H9 (cell line): ENCODE data around the gene BRICD5. TPM values are rescaled to one million over a fixed set of nuclear protein-coding genes. Genes with fewer than 3 reads are reported as not detected.

ENCODE experiments used
- DNase-seq: peaks from one replicate; pipeline ENCODE4 v3.0.0-alpha.2; 2017
- H2AFZ ChIP-seq: one replicate; pipeline ENCODE4 v1.6.1; 2013; ENCODE audit warnings: mild to moderate bottlenecking, low read length, control low read depth, moderate library complexity
- H2AK5ac ChIP-seq: 2 replicates; pipeline ENCODE4 v1.6.1; 2013; ENCODE audit warnings: low read length, control low read depth, mixed read lengths; ENCODE audit not compliant: insufficient read length
- H2BK120ac ChIP-seq: one replicate; pipeline ENCODE4 v1.6.1; 2013; ENCODE audit warnings: low read depth, mild to moderate bottlenecking, low read length, control low read depth, inconsistent platforms; ENCODE audit not compliant: poor library complexity, severe bottlenecking
- H2BK12ac ChIP-seq: 2 replicates; pipeline ENCODE4 v1.6.1; 2013; ENCODE audit warnings: low read length, control low read depth, mixed read lengths, low read depth; ENCODE audit not compliant: insufficient read length
- H2BK15ac ChIP-seq: 2 replicates; pipeline ENCODE4 v1.6.1; 2013; ENCODE audit warnings: low read depth, low read length, control low read depth
- H2BK20ac ChIP-seq: one replicate; pipeline ENCODE4 v1.6.1; 2013; ENCODE audit warnings: low read depth, mild to moderate bottlenecking, low read length, control low read depth, inconsistent platforms; ENCODE audit not compliant: poor library complexity, severe bottlenecking
- H2BK5ac ChIP-seq: 2 replicates; pipeline ENCODE4 v1.6.1; 2013; ENCODE audit warnings: low read length, control low read depth, mixed read lengths; ENCODE audit not compliant: insufficient read length
- H3K14ac ChIP-seq: 2 replicates; pipeline ENCODE4 v1.6.1; 2013; ENCODE audit warnings: low read length, control low read depth; ENCODE audit not compliant: insufficient read depth
- H3K18ac ChIP-seq: 2 replicates; pipeline ENCODE4 v1.6.1; 2013; ENCODE audit warnings: low read depth, mild to moderate bottlenecking, mixed read lengths, low read length, control low read depth; ENCODE audit not compliant: insufficient read length
- H3K23ac ChIP-seq: 2 replicates; pipeline ENCODE4 v1.6.1; 2013; ENCODE audit warnings: low read length, control low read depth, mixed read lengths, low read depth; ENCODE audit not compliant: insufficient read length
- H3K23me2 ChIP-seq: 2 replicates; pipeline ENCODE4 v1.6.1; 2013; ENCODE audit warnings: low read depth, mild to moderate bottlenecking, mixed read lengths, low read length, control low read depth; ENCODE audit not compliant: insufficient read length, poor library complexity, severe bottlenecking
- H3K27ac ChIP-seq: 2 replicates; pipeline ENCODE4 v1.5.1; 2013; ENCODE audit warnings: low read length, control low read depth, mixed read lengths, low read depth; ENCODE audit not compliant: insufficient read length
- H3K27me3 ChIP-seq: 2 replicates; pipeline ENCODE4 v1.6.1; 2013; ENCODE audit warnings: low read length, control low read depth, inconsistent platforms; ENCODE audit not compliant: insufficient read depth
- H3K4ac ChIP-seq: 2 replicates; pipeline ENCODE4 v1.6.1; 2013; ENCODE audit warnings: low read depth, mild to moderate bottlenecking, control low read depth, inconsistent platforms, low read length, moderate library complexity
- H3K4me1 ChIP-seq: 2 replicates; pipeline ENCODE4 v1.6.1; 2013; ENCODE audit warnings: low read length, control low read depth, inconsistent platforms; ENCODE audit not compliant: insufficient read depth
- H3K4me2 ChIP-seq: 2 replicates; pipeline ENCODE4 v1.6.1; 2013; ENCODE audit warnings: low read length, control low read depth, mixed read lengths; ENCODE audit not compliant: insufficient read length, insufficient read depth
- H3K56ac ChIP-seq: 2 replicates; pipeline ENCODE4 v1.6.1; 2013; ENCODE audit warnings: low read depth, mild to moderate bottlenecking, mixed read lengths, low read length, control low read depth; ENCODE audit not compliant: insufficient read length
- H3K79me1 ChIP-seq: 2 replicates; pipeline ENCODE4 v1.6.1; 2013; ENCODE audit warnings: low read depth, mild to moderate bottlenecking, moderate library complexity, low read length, control low read depth, inconsistent platforms; ENCODE audit not compliant: insufficient read depth, poor library complexity, severe bottlenecking
- H3K79me2 ChIP-seq: 2 replicates; pipeline ENCODE4 v1.6.1; 2013; ENCODE audit warnings: low read length, control low read depth, inconsistent platforms; ENCODE audit not compliant: insufficient read depth
- H3K9ac ChIP-seq: 2 replicates; pipeline ENCODE4 v1.6.1; 2013; ENCODE audit warnings: low read length, control low read depth, mixed read lengths; ENCODE audit not compliant: insufficient read length; ENCODE audit errors: extremely low read depth
- H3K9me3 ChIP-seq: one replicate; pipeline ENCODE4 v1.6.1; 2013; ENCODE audit warnings: low read depth, low read length, inconsistent platforms; ENCODE audit not compliant: control insufficient read depth
- H3T11ph ChIP-seq: one replicate; pipeline ENCODE4 v1.6.1; 2013; ENCODE audit warnings: mild to moderate bottlenecking, low read length, control low read depth, inconsistent platforms
- H4K20me1 ChIP-seq: one replicate; pipeline ENCODE4 v1.6.1; 2013; ENCODE audit not compliant: control insufficient read depth, insufficient read length, insufficient read depth
- H4K5ac ChIP-seq: 2 replicates; pipeline ENCODE4 v1.6.1; 2013; ENCODE audit warnings: low read depth, mild to moderate bottlenecking, mixed read lengths, low read length, control low read depth; ENCODE audit not compliant: insufficient read length
- H4K8ac ChIP-seq: replicated peaks from 2 replicates; pipeline ENCODE4 v1.6.1; 2013; ENCODE audit warnings: low read length, control low read depth, mixed read lengths, low read depth; ENCODE audit not compliant: insufficient read length
- H4K91ac ChIP-seq: 2 replicates; pipeline ENCODE4 v1.6.1; 2013; ENCODE audit warnings: low read depth, mild to moderate bottlenecking, moderate library complexity, mixed read lengths, low read length, control low read depth; ENCODE audit not compliant: insufficient read length
- H3K27ac Mint-ChIP-seq, 3 experiments: 2 replicates in 2 of 3; 3 replicates in 1 of 3; pipeline ENCODE4 v1.8.0; 2020 to 2021; ENCODE audit warnings: mixed read lengths in 3 of 3, mild to moderate bottlenecking in 1 of 3, moderate library complexity in 1 of 3
- H3K27me3 Mint-ChIP-seq: 2 replicates; pipeline ENCODE4 v1.8.0; 2021; ENCODE audit warnings: low read depth, mild to moderate bottlenecking, moderate library complexity, mixed read lengths
- H3K36me3 Mint-ChIP-seq, 3 experiments: 2 replicates in 2 of 3; 3 replicates in 1 of 3; pipeline ENCODE4 v1.8.0; 2020 to 2021; ENCODE audit warnings: low read depth in 3 of 3, mixed read lengths in 3 of 3; ENCODE audit not compliant: insufficient read depth in 1 of 3
- H3K4me1 Mint-ChIP-seq, 2 experiments: 2 replicates each; pipeline ENCODE4 v1.8.0; 2020; ENCODE audit warnings: mixed read lengths in 2 of 2
- H3K4me3 Mint-ChIP-seq, 2 experiments: 2 replicates in 1 of 2; 3 replicates in 1 of 2; pipeline ENCODE4 v1.8.0; 2020 to 2021; ENCODE audit warnings: mild to moderate bottlenecking in 2 of 2, mixed read lengths in 2 of 2, moderate library complexity in 1 of 2
- H3K9me3 Mint-ChIP-seq, 2 experiments: 2 replicates in 1 of 2; 3 replicates in 1 of 2; pipeline ENCODE4 v1.8.0; 2020; ENCODE audit warnings: mild to moderate bottlenecking in 2 of 2, mixed read lengths in 2 of 2, moderate library complexity in 1 of 2
- CTCF ChIP-seq: fragments of 200-600 bp; sonication (generic); conservative IDR thresholded peaks from 3 replicates; pipeline ENCODE4 v1.8.0; 2021; ENCODE audit warnings: antibody characterized with exemption, mild to moderate bottlenecking
- WGBS: extraction: QIAGEN DNeasy Blood & Tissue Kit; methylation state at CpG from one replicate; pipeline ENCODE4 v1.1.7; 2013; ENCODE audit warnings: missing lambda C conversion rate, low lambda C conversion rate, mixed read lengths; ENCODE audit not compliant: insufficient read length; ENCODE audit errors: extremely low coverage; 5-methylcytosine and 5-hydroxymethylcytosine counted together
- total RNA-seq: library from RNA; stranded (reverse); gene quantifications from 2 replicates; pipeline ENCODE4 v1.2.1, GENCODE V29; 2021

BRICD5 gene
- total RNA-seq, 1 experiment from 2014 or later, result 11.9 TPM

- Histone ChIP-seq H2BK12ac (no peak overlapping the region), H4K5ac (no peak overlapping the region), H3K23me2 (no peaks in the 10 kb centered on the region), H2BK20ac (no peak overlapping the region), H2BK120ac (no peak overlapping the region), H2BK15ac (no peak overlapping the region), H2BK5ac (no peak overlapping the region), H3K4ac (no peak overlapping the region), H2AK5ac (no peak overlapping the region), H3K18ac (no peak overlapping the region), H4K20me1 (peaks cover 3% of the 10 kb centered on the region), H3K4me1 (no peaks in the 10 kb centered on the region), H3K79me1 (no peaks in the 10 kb centered on the region), H4K91ac (no peak overlapping the region), H2AFZ (no peak overlapping the region), H3K9me3 (no peaks in the 10 kb centered on the region), H3K14ac (no peak overlapping the region), H3K27me3 (no peaks in the 10 kb centered on the region), H3K56ac (no peak overlapping the region), H4K8ac (no peak overlapping the region), H3K23ac (no peak overlapping the region), H3K27ac (no peak overlapping the region), H3K9ac (no peak overlapping the region), H3T11ph (no peak overlapping the region), H3K79me2 (no peaks in the 10 kb centered on the region), H3K4me2 (no peak overlapping the region)
- WGBS, result no CpG with 5 or more reads among the region's 17 CpGs
- Mint-ChIP-seq H3K9me3 (no peaks in the 10 kb centered on the region), H3K36me3 (peaks cover 0 to 7% (median 3%) of the 10 kb centered on the region in 3 experiments; a peak in 3 of 7 replicates), H3K27me3 (no peaks in the 10 kb centered on the region; the same call in 1 of the 2 replicates), H3K4me3 (no peak overlapping the region), H3K27ac (no peak overlapping the region), H3K4me1 (peaks cover 0 to 4% of the 10 kb centered on the region in 2 experiments; a peak in 2 of 4 replicates)
- DNase-seq, result no peak
- no peak for TF ChIP-seq CTCF
These were observed 23.5 kb downstream of the BRICD5 start for GRCh38 chr16:2187212-2187611.
